ENCODE measurements around the gene DRAP1. TPM values are rescaled to one million over a fixed set of nuclear protein-coding genes. Genes with fewer than 3 reads are reported as not detected.

The DRAP1 gene
- total and polyA plus RNA-seq, 9 of the 15 experiments (the other 6 are each of a cell fraction or from before 2014, with no cell fraction given) = 9.6 to 200 (median 92.9) TPM

DNA sequence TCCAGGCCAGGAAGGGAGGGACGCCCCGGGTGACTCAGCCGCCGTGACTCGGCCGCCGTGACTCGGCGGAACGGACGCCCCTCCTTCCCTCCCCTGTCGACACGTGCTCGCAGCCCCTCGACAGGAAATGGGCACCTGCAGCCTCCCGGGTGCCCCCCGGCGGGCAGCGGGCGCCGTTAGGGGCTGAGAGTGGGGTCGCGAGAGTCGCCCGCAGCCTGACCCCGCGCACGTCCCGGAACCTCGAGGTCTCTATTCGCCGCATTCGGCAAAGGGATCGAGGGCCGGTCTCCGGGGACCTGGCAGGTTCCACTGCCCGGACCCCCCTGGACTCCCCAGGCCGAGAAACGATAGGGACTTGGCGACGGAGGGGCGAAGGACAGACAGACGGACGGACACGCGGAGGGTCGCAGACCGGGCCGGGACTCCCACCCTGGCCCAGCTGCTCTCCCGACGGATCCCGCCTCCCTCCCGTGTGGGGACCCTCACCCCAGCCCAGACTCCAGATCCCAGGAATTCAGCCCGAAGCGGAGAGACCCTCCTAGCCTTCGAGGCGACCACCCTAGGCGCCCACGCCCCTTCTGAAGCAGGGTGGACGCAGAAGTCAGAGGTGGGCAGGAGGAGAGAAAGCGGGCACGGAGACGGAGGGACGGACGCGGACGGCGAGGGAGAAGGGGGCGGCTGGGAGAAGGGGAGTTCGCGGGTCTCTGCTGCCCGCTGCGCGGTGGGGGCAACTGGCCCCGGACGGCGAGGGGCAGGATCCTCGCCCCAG lies 19.7 kb upstream of the DRAP1 start (continued):
- TF ChIP-seq NCOA4 (IDR thresholded peaks at IDR 0.05; ENCODE audit: partially characterized antibody) (no peak), SUPT5H (IDR thresholded peaks at IDR 0.05) (peak; percentile 70; the same call in 1 of the 2 replicates), ZNF239 (CRISPR knock-in tag; IDR thresholded peaks at IDR 0.05) (no peak), XRCC3 (IDR thresholded peaks at IDR 0.05) (no peak), SRSF9 (IDR thresholded peaks at IDR 0.05; ENCODE audit: borderline replicate concordance, low read depth, low read length) (no peak), HLTF (IDR thresholded peaks at IDR 0.05) (no peak), ZNF696 (CRISPR knock-in tag; conservative IDR thresholded peaks at IDR 0.05) (no peak), POU5F1 (IDR thresholded peaks at IDR 0.05; ENCODE audit: borderline replicate concordance, low read depth, low read length, partially characterized antibody) (no peak), ZNF174 (CRISPR knock-in tag; IDR thresholded peaks at IDR 0.05) (no peak), ZBED1 (IDR thresholded peaks at IDR 0.05) (0 out of 2 replicates have a peak, but pooled peaks have one; percentile 51), NFE2 (IDR thresholded peaks at IDR 0.05; ENCODE audit: low read depth) (peak; percentile 99), MAFG (tag; conservative IDR thresholded peaks at IDR 0.05) (peak; percentile 86)
- TF ChIP-seq, protein P1, sequence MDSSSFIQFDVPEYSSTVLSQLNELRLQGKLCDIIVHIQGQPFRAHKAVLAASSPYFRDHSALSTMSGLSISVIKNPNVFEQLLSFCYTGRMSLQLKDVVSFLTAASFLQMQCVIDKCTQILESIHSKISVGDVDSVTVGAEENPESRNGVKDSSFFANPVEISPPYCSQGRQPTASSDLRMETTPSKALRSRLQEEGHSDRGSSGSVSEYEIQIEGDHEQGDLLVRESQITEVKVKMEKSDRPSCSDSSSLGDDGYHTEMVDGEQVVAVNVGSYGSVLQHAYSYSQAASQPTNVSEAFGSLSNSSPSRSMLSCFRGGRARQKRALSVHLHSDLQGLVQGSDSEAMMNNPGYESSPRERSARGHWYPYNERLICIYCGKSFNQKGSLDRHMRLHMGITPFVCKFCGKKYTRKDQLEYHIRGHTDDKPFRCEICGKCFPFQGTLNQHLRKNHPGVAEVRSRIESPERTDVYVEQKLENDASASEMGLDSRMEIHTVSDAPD (CRISPR knock-in tag; IDR thresholded peaks at IDR 0.05) = no peak
- TF ChIP-seq, protein P2, sequence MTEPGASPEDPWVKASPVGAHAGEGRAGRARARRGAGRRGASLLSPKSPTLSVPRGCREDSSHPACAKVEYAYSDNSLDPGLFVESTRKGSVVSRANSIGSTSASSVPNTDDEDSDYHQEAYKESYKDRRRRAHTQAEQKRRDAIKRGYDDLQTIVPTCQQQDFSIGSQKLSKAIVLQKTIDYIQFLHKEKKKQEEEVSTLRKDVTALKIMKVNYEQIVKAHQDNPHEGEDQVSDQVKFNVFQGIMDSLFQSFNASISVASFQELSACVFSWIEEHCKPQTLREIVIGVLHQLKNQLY (CRISPR knock-in tag; conservative IDR thresholded peaks at IDR 0.05) = no peak
- TF ChIP-seq, protein P3, sequence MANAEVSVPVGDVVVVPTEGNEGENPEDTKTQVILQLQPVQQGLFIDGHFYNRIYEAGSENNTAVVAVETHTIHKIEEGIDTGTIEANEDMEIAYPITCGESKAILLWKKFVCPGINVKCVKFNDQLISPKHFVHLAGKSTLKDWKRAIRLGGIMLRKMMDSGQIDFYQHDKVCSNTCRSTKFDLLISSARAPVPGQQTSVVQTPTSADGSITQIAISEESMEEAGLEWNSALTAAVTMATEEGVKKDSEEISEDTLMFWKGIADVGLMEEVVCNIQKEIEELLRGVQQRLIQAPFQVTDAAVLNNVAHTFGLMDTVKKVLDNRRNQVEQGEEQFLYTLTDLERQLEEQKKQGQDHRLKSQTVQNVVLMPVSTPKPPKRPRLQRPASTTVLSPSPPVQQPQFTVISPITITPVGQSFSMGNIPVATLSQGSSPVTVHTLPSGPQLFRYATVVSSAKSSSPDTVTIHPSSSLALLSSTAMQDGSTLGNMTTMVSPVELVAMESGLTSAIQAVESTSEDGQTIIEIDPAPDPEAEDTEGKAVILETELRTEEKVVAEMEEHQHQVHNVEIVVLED (CRISPR knock-in tag; IDR thresholded peaks at IDR 0.05) = no peak
- TF ChIP-seq, protein P4, sequence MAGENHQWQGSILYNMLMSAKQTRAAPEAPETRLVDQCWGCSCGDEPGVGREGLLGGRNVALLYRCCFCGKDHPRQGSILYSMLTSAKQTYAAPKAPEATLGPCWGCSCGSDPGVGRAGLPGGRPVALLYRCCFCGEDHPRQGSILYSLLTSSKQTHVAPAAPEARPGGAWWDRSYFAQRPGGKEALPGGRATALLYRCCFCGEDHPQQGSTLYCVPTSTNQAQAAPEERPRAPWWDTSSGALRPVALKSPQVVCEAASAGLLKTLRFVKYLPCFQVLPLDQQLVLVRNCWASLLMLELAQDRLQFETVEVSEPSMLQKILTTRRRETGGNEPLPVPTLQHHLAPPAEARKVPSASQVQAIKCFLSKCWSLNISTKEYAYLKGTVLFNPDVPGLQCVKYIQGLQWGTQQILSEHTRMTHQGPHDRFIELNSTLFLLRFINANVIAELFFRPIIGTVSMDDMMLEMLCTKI (IDR thresholded peaks at IDR 0.05; ENCODE audit: partially characterized antibody) = no peak
- TF ChIP-seq, protein P5, sequence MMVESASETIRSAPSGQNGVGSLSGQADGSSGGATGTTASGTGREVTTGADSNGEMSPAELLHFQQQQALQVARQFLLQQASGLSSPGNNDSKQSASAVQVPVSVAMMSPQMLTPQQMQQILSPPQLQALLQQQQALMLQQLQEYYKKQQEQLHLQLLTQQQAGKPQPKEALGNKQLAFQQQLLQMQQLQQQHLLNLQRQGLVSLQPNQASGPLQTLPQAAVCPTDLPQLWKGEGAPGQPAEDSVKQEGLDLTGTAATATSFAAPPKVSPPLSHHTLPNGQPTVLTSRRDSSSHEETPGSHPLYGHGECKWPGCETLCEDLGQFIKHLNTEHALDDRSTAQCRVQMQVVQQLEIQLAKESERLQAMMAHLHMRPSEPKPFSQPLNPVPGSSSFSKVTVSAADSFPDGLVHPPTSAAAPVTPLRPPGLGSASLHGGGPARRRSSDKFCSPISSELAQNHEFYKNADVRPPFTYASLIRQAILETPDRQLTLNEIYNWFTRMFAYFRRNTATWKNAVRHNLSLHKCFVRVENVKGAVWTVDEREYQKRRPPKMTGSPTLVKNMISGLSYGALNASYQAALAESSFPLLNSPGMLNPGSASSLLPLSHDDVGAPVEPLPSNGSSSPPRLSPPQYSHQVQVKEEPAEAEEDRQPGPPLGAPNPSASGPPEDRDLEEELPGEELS (CRISPR knock-in tag; IDR thresholded peaks at IDR 0.05; ENCODE audit: borderline replicate concordance) = peak; percentile 21; the same call in 1 of the 2 replicates
- TF ChIP-seq, protein P6, sequence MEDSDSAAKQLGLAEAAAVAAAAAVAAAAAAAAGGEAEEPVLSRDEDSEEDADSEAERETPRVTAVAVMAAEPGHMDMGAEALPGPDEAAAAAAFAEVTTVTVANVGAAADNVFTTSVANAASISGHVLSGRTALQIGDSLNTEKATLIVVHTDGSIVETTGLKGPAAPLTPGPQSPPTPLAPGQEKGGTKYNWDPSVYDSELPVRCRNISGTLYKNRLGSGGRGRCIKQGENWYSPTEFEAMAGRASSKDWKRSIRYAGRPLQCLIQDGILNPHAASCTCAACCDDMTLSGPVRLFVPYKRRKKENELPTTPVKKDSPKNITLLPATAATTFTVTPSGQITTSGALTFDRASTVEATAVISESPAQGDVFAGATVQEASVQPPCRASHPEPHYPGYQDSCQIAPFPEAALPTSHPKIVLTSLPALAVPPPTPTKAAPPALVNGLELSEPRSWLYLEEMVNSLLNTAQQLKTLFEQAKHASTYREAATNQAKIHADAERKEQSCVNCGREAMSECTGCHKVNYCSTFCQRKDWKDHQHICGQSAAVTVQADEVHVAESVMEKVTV (CRISPR knock-in tag; IDR thresholded peaks at IDR 0.05) = no peak
